SJCRH30 (cell line): Measurements from ENCODE around the gene PLK5. TPM values are rescaled to one million over a fixed set of nuclear protein-coding genes. Genes with fewer than 3 reads are reported as not detected.
"Not testable (repeated sequence)": the region's sequence is repeated elsewhere in the genome, so short reads cannot be mapped to it uniquely, and the experiment has no call there.

Experiments used
- DNase-seq, 2 experiments: peaks; one replicate each; pipeline ENCODE4 v3.0.0-alpha.2; 2015 to 2020
- H3K27ac ChIP-seq: fragments of 250-450 bp; sonication (Bioruptor Pico); 2 replicates; pipeline ENCODE4 v1.5.1; 2020; ENCODE audit warnings: mild to moderate bottlenecking, moderate library complexity
- H3K27me3 ChIP-seq: fragments of 250-450 bp; sonication (Bioruptor Pico); 2 replicates; pipeline ENCODE4 v1.5.1; 2020; ENCODE audit warnings: mild to moderate bottlenecking, moderate library complexity
- H3K36me3 ChIP-seq: fragments of 250-450 bp; sonication (Bioruptor Pico); 2 replicates; pipeline ENCODE4 v1.5.1; 2020; ENCODE audit warnings: mild to moderate bottlenecking, moderate library complexity
- H3K4me1 ChIP-seq: fragments of 250-450 bp; sonication (Bioruptor Pico); 2 replicates; pipeline ENCODE4 v1.5.1; 2020; ENCODE audit warnings: mild to moderate bottlenecking, moderate library complexity
- H3K4me3 ChIP-seq: fragments of 250-450 bp; sonication (Bioruptor Pico); 2 replicates; pipeline ENCODE4 v1.5.1; 2020; ENCODE audit warnings: mild to moderate bottlenecking, moderate library complexity
- H3K9me3 ChIP-seq: fragments of 250-450 bp; sonication (Bioruptor Pico); replicated peaks from 2 replicates; pipeline ENCODE4 v1.5.1; 2020; ENCODE audit warnings: mild to moderate bottlenecking, moderate library complexity
- total RNA-seq: library from RNA; depleted of rRNA; stranded (reverse); fragments of >200 nt; shearing (Covaris generic); gene quantifications from 2 replicates; pipeline ENCODE4 v1.2.3, GENCODE V29; 2014

PLK5 gene
- total RNA-seq, 1 experiment from 2014 or later: not detected

GRCh38 chr19:1497578-1498235 is 26.2 kb upstream of the PLK5 start:
- H3K36me3 ChIP-seq: no peaks in the 10 kb centered on the region
- H3K27me3 ChIP-seq: peaks cover 15% of the 10 kb centered on the region; the same call in 1 of the 2 replicates
- H3K4me1 ChIP-seq: peaks cover 4% of the 10 kb centered on the region; the same call in 1 of the 2 replicates
- no peak overlapping the region for H3K4me3 ChIP-seq
- no peak overlapping the region for H3K27ac ChIP-seq
- no peaks in the 10 kb centered on the region for H3K9me3 ChIP-seq
- DNase-seq: no peak

DNA sequence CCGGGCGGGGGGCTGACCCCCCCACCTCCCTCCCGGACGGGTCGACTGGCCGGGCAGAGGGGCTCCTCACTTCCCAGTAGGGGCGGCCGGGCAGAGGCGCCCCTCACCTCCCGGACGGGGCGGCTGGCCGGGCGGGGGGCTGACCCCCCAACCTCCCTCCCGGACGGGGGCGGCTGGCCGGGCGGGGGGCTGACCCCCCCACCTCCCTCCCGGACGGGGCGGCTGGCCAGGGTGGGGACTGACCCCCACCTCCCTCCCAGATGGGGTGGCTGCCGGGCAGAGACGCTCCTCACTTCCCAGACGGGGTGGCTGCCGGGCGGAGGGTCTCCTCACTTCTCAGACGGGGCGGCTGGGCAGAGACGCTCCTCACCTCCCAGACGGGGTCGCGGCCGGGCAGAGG is 24.6 kb upstream of the PLK5 start:
- H3K4me3 ChIP-seq, H3K9me3 ChIP-seq, DNase-seq, H3K4me1 ChIP-seq, H3K27ac ChIP-seq, H3K36me3 ChIP-seq: not testable (repeated sequence)
- peaks cover 30% of the 10 kb centered on the region for H3K27me3 ChIP-seq

DNA sequence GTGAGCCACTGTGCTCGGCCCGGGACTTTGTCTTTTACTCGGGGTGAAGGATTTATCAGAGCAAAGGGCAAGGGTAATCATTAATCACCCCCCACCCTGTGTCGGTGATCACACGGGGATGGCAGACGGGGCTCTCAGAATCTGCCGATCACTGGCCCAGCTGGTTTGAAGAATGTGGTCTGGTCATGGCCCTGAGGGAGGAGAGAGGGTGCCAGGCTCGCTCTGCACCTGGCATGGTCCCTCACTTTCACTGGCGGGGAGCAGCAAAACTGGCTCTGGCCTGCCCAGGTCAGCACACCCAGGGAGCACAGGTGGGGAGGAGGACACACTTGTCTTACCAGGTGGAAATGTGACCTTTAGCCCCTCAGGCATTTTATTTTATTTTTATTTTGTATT is 22.7 kb upstream of the PLK5 start:
- no peak overlapping the region for H3K4me3 ChIP-seq
- H3K4me1 ChIP-seq: peaks cover 7% of the 10 kb centered on the region; the same call in 1 of the 2 replicates
- H3K36me3 ChIP-seq: no peaks in the 10 kb centered on the region
- peaks cover 30% of the 10 kb centered on the region for H3K27me3 ChIP-seq
- DNase-seq: no peak
- H3K9me3 ChIP-seq: no peaks in the 10 kb centered on the region
- H3K27ac ChIP-seq: no peak overlapping the region

- Histone ChIP-seq H3K4me3 (no peak overlapping the region), H3K27me3 (peaks cover 30% of the 10 kb centered on the region), H3K9me3 (no peaks in the 10 kb centered on the region), H3K4me1 (peaks cover 7% of the 10 kb centered on the region; the same call in 1 of the 2 replicates), H3K36me3 (no peaks in the 10 kb centered on the region), H3K27ac (no peak overlapping the region)
- DNase-seq: no peak
These were observed 21.3 kb upstream of the PLK5 start for GRCh38 chr19:1502433-1503088.

DNA sequence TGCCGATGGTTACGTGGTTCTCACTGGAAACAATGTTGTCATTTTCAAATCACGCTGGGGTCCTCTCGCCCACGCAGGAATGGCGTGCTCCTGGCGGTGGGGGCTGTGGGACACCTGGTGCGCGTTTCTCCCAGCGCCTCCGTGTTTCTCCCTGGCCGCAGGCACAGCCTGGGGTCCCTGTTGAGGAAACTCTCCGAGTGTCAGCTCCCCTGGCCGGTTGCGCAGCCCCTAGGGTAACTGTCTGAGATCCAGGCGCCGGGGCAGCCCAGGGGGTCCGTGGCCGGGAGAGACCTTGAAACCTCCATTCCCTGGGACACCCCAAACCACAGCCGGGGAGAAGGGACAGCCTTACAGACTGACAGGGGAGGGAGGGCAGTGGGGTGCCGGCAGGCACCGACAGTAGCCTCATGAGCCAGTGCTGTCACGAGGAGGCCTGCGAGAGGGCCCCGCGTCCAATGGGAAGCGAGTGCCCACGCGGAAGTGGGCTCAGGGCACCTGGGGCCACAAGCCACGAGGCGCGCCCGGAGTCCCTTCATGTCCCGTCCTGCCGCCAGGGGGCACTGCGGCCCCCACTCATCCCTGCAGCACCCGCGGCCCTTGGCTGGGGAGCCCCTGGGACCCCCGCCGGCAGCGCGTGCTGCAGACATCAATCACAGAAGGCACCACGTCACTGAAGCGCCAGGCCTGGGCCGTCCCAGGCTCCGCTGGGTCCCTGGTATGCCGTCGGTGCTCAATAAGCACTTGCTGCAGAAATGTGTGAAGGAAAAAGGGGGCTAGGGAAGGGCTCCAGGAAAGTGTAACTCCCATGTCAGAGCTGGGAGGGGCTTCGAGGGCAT is 20.6 kb upstream of the PLK5 start:
- Histone ChIP-seq H3K9me3 (no peaks in the 10 kb centered on the region), H3K27ac (no peak overlapping the region), H3K27me3 (peaks cover 30% of the 10 kb centered on the region), H3K4me1 (peaks cover 7% of the 10 kb centered on the region; the same call in 1 of the 2 replicates), H3K4me3 (no peak overlapping the region), H3K36me3 (no peaks in the 10 kb centered on the region)
- peak; percentile 40 to 70 for DNase-seq

- Histone ChIP-seq H3K4me1 (peaks cover 7% of the 10 kb centered on the region; the same call in 1 of the 2 replicates), H3K4me3 (no peak overlapping the region), H3K27ac (no peak overlapping the region), H3K36me3 (no peaks in the 10 kb centered on the region), H3K9me3 (no peaks in the 10 kb centered on the region), H3K27me3 (peaks cover 30% of the 10 kb centered on the region)
- DNase-seq: no peak
These were observed 19.7 kb upstream of the PLK5 start for GRCh38 chr19:1503925-1504773.

- Histone ChIP-seq H3K27me3 (peaks cover 30% of the 10 kb centered on the region), H3K4me1 (peaks cover 8% of the 10 kb centered on the region; the same call in 1 of the 2 replicates), H3K9me3 (no peaks in the 10 kb centered on the region)
These were observed 18.9 kb upstream of the PLK5 start for GRCh38 chr19:1505012-1505411.

GRCh38 chr19:1505991-1506881 is 17.6 kb upstream of the PLK5 start:
- H3K4me3 ChIP-seq: no peak overlapping the region
- H3K27ac ChIP-seq: no peak overlapping the region
- H3K4me1 ChIP-seq: peaks cover 14% of the 10 kb centered on the region; the same call in 1 of the 2 replicates
- H3K27me3 ChIP-seq: peaks cover 27% of the 10 kb centered on the region
- no peaks in the 10 kb centered on the region for H3K36me3 ChIP-seq
- H3K9me3 ChIP-seq: no peaks in the 10 kb centered on the region
- DNase-seq: no peak

More at GRCh38 chr19:1505012-1505411, 18.9 kb upstream of the PLK5 start:
- Histone ChIP-seq H3K27ac (no peak overlapping the region), H3K4me3 (no peak overlapping the region), H3K36me3 (no peaks in the 10 kb centered on the region)
- DNase-seq: no peak

DNA sequence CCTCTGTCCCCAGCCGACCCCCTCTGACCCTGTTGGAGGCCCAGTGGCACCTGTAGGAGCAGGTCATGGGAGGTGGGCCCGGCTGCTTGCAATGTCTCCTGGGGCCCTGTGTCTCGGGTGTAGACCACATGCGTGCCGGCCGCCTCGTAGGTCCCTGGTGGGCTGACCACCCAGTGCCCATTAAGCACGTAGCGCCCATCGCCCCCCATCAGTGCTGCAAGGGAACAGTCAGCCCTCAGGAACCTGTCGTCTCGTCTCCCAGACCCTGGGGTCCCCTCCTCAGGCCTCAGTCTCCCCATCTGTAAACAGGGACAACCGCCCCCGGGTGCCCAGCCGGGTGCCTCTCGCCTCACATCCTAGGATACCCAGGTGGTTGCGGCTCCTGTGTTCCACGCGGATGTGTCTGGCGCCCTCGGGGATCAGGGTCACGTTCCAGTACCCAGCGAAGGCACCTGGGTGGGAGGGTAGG is 16.7 kb upstream of the PLK5 start:
- Histone ChIP-seq H3K27me3 (peaks cover 19% of the 10 kb centered on the region), H3K9me3 (no peaks in the 10 kb centered on the region), H3K27ac (no peak overlapping the region), H3K36me3 (no peaks in the 10 kb centered on the region), H3K4me3 (no peak overlapping the region), H3K4me1 (peaks cover 17% of the 10 kb centered on the region; the same call in 1 of the 2 replicates)
- DNase-seq: no peak

GRCh38 chr19:1507763-1508506 is 15.9 kb upstream of the PLK5 start:
- peak overlapping the region; percentile 54 for H3K4me3 ChIP-seq
- H3K4me1 ChIP-seq: peaks cover 20% of the 10 kb centered on the region; the same call in 1 of the 2 replicates
- DNase-seq: peak; percentile 95 to 97
- H3K27me3 ChIP-seq: peaks cover 13% of the 10 kb centered on the region
- no peaks in the 10 kb centered on the region for H3K36me3 ChIP-seq
- no peaks in the 10 kb centered on the region for H3K9me3 ChIP-seq
- H3K27ac ChIP-seq: peak overlapping the region; percentile 19; the same call in 1 of the 2 replicates

DNA sequence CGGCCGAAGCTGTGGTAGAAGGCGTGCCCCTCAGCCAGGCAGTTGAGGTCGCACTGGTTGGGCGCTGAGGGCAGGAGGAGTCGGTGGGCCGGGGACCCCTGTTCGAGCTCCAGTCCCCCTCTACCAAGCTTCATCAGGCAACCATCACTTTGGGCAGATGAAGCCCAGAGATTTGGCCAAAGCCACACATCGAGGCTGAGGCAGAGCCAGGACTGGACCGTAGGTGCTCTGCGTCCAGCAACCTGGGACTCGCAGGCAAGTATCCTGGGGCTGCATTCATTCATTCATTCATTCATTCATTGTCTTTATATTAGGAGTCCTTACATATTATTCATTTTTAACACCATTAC is 15.4 kb upstream of the PLK5 start:
- H3K4me3 ChIP-seq: 0 out of 2 replicates have a peak overlapping the region, but pooled peaks have one; percentile 17
- H3K4me1 ChIP-seq: peaks cover 17% of the 10 kb centered on the region; the same call in 1 of the 2 replicates
- no peaks in the 10 kb centered on the region for H3K9me3 ChIP-seq
- no peak for DNase-seq
- peaks cover 8% of the 10 kb centered on the region; the same call in 1 of the 2 replicates for H3K27me3 ChIP-seq
- no peaks in the 10 kb centered on the region for H3K36me3 ChIP-seq
- H3K27ac ChIP-seq: no peak overlapping the region

DNA sequence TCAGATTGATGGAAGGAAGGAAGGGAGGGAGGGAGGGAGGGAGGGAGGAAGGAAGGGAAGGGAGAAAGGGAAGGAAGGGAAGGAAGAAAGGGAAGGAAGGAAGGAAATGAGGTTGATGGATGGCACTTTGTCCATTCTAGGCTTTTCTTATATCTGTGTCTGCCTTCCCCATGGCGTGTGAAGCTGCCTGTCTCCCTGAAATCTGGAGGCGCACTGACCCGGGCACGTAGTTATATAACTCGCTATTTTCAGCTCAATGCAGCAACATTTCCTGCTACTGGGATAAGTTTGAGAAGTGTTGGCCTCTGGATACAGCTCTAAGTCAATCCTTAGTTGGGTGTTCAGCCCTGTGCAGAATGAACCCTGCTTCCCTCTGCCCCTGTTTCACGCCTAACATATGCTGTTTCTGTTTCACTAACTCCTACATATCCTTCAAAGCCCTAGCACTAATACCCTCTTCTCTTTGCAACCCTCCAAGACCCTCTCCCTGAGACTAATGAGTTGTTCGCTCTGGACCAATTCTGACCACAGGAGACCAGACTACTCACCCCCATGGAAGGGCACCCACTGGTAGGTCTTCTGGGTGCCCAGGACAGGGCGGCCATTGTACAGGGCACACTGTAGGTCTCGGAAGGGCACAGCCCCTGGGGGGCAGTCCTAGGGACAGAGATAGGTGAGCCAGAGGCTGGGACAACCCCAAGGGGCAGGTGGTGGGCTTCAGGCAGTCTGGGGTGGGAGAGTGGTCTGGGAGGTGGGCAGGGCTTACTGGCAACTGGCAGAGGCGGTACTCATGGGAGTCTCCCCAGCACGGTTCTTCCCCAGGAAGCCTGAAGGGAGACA is 14.1 kb upstream of the PLK5 start:
- no peak for DNase-seq
- no peak overlapping the region for H3K4me3 ChIP-seq
- H3K27ac ChIP-seq: no peak overlapping the region

More for the DNA sequence above, 14.1 kb upstream of the PLK5 start:
- no peaks in the 10 kb centered on the region for H3K9me3 ChIP-seq
- H3K27me3 ChIP-seq: no peaks in the 10 kb centered on the region
- H3K4me1 ChIP-seq: peaks cover 17% of the 10 kb centered on the region; the same call in 1 of the 2 replicates
- no peaks in the 10 kb centered on the region for H3K36me3 ChIP-seq
